Stimulated activated CD8-positive, alpha-beta memory T cell treated with anti-CD3 and anti-CD28 coated beads, Interleukin-15, amount 100 ng/mL, for 1 hour (primary cell): ENCODE data around the gene SLC6A4.
"Not testable (repeated sequence)": the region's sequence is repeated elsewhere in the genome, so short reads cannot be mapped to it uniquely, and the experiment has no call there.

ENCODE experiments used
- DNase-seq: peaks from one replicate; pipeline ENCODE4 v3.0.0-alpha.2; 2020; ENCODE audit warnings: low read depth

SLC6A4 gene

GRCh38 chr17:30172560-30172959 is 62.9 kb downstream of the SLC6A4 start:
- DNase-seq, result no peak

- no peak for DNase-seq
These were observed 65.0 kb downstream of the SLC6A4 start for GRCh38 chr17:30170415-30170987.

GRCh38 chr17:30165960-30166359 is 69.5 kb downstream of the SLC6A4 start:
- DNase-seq, result no peak

- DNase-seq, result no peak
These were observed 70.3 kb downstream of the SLC6A4 start for GRCh38 chr17:30165147-30165546.

GRCh38 chr17:30164531-30164930 is 71.0 kb downstream of the SLC6A4 start:
- DNase-seq, result no peak

GRCh38 chr17:30161601-30162000 is 73.9 kb downstream of the SLC6A4 start:
- DNase-seq, result no peak

GRCh38 chr17:30160419-30161172 is 74.9 kb downstream of the SLC6A4 start:
- DNase-seq, result no peak

- DNase-seq, result no peak
These were observed 76.4 kb downstream of the SLC6A4 start for GRCh38 chr17:30158896-30159625.

GRCh38 chr17:30155389-30155788 is 80.1 kb downstream of the SLC6A4 start:
- no peak for DNase-seq

- no peak for DNase-seq
These were observed 82.0 kb downstream of the SLC6A4 start for GRCh38 chr17:30153463-30153862.

- DNase-seq, result no peak
These were observed 84.0 kb downstream of the SLC6A4 start for GRCh38 chr17:30151471-30151870.

GRCh38 chr17:30148376-30148775 is 87.1 kb downstream of the SLC6A4 start:
- DNase-seq, result no peak

- DNase-seq, result not testable (repeated sequence)
These were observed 87.6 kb downstream of the SLC6A4 start for GRCh38 chr17:30147860-30148259.
